Heart right ventricle (tissue), 16 donors: ENCODE measurements around the gene ENGASE. TPM values are rescaled to one million over a fixed set of nuclear protein-coding genes. Genes with fewer than 3 reads are reported as not detected.

Experiments used
- ATAC-seq, 8 donors: fragments of 200-7000 bp; cut with Tn5 transposase; one replicate each; pipeline ENCODE4 v1.9.1; 2020; ENCODE audit warnings: mild to moderate bottlenecking in 8 of 8, moderate library complexity in 8 of 8, moderate number of reproducible peaks in 1 of 8
- DNase-seq, 2 donors: peaks; one replicate each; pipeline ENCODE4 v3.0.0-alpha.2; 2020
- H3K27ac ChIP-seq, 10 donors: fragments of 200-600 bp; sonication (generic) in 2 of 10; one replicate each; pipeline versions ENCODE4 v1.5.0 to v1.8.0; 2020 to 2022; ENCODE audit warnings: mild to moderate bottlenecking in 3 of 10
- H3K27me3 ChIP-seq, 7 donors: fragments of 200-600 bp; one replicate each; pipeline ENCODE4 v1.8.0; 2021 to 2022; ENCODE audit warnings: mild to moderate bottlenecking in 2 of 7
- H3K36me3 ChIP-seq, 9 donors: fragments of 200-600 bp; sonication (generic) in 1 of 9; one replicate each; pipeline versions ENCODE4 v1.5.0 to v1.8.0; 2020 to 2022; ENCODE audit warnings: mild to moderate bottlenecking in 2 of 9
- H3K4me1 ChIP-seq, 9 donors: fragments of 200-600 bp; sonication (generic) in 1 of 9; one replicate each; pipeline versions ENCODE4 v1.5.0 to v1.8.0; 2020 to 2022; ENCODE audit warnings: mild to moderate bottlenecking in 4 of 9
- H3K4me3 ChIP-seq, 10 donors: fragments of 200-600 bp; sonication (generic) in 2 of 10; one replicate each; pipeline versions ENCODE4 v1.5.0 to v1.8.0; 2020 to 2022; ENCODE audit warnings: mild to moderate bottlenecking in 7 of 10, moderate library complexity in 2 of 10
- H3K9me3 ChIP-seq, 11 donors: fragments of 200-600 bp in 10 of 11; sonication (generic) in 2 of 11; one replicate each; pipeline versions ENCODE4 v1.5.0 to v1.8.0; 2013 to 2022; ENCODE audit warnings: mild to moderate bottlenecking in 2 of 11, control low read depth in 1 of 11, moderate library complexity in 1 of 11
- CTCF ChIP-seq, 9 donors: fragments of 200-600 bp; sonication (generic) in 2 of 9; IDR thresholded peaks; one replicate each; pipeline versions ENCODE4 v1.5.0 to v1.8.0; 2021 to 2022; ENCODE audit warnings: antibody characterized with exemption in 9 of 9, mild to moderate bottlenecking in 5 of 9, moderate library complexity in 1 of 9
- WGBS, 2 donors: extraction: QIAGEN DNeasy Blood & Tissue Kit; methylation state at CpG; one replicate each; pipeline ENCODE4 v1.1.7; 2013; ENCODE audit warnings: inconsistent platforms in 1 of 2; 5-methylcytosine and 5-hydroxymethylcytosine counted together
- intact Hi-C, 10 donors: fragments of 100-400 bp; cut with DNase I; formaldehyde crosslinking; loops; one replicate each; pipeline versions ENCODE4 v1.11.1 to v1.14.2; 2022
- polyA plus RNA-seq, 2 donors: library from polyadenylated mRNA; stranded (reverse); fragments of 200-250 nt; gene quantifications; one replicate each; pipeline ENCODE4 v1.2.3, GENCODE V29; 2013
- total RNA-seq, 10 donors: library from RNA; stranded (reverse); fragmentation: NEBNext Ultra II Directional in 3 of 10; extraction: Animal tissue kit (Norgen Biotek cat#: 25700) in 3 of 10; gene quantifications; one replicate each; pipeline versions ENCODE4 v1.2.1 to v1.2.4, GENCODE V29; 2021 to 2023
- donor health status: Arrhythmogenic right ventricular cardiomyopathy.
- donor health status: ischemic (EF 13 %, LVEDD 7.1; RV severe dilation, severe dysfunction).
- donor health status: healthy with polysubstance abuse.
- donor health status: DM: no; HTN: yes; CAD: no.
- donor health status: DM: no; HTN: no; CAD: no.
- donor health status: ischemic (EF 25% LVEDD 6.9; RV normal size, moderate dysfunction).
- donor health status: ischemic (EF 25% LVEDD 5.7; RV mildly dilated, moderate dysfunction).
- donor health status: healthy.
- donor health status: DM: yes; HTN: yes; CAD: no.
- donor health status: Ischemic cardiomyopathy.
- donor health status: ischemic (EF 35%, LVEDD 5.7; RV mildly dilated, moderate dysfunction).
- donor health status: nonischemic (EF 11% LVEDD 7.7; RV severe dilation, severe dysfunction).
- donor health status: DM: yes; HTN: yes; CAD: no.
- donor health status: PGD.
- donor health status: ischemic (EF 29% LVEDD 5.4; RV normal size, mild dysfunction).
- donor health status: nonischemic (EF 23%, LVEDD 6.1; RV moderate dilation, normal function).

ENGASE gene
- total and polyA plus RNA-seq, 12 donors: 9.7 to 54.1 (median 26.6) TPM

DNA sequence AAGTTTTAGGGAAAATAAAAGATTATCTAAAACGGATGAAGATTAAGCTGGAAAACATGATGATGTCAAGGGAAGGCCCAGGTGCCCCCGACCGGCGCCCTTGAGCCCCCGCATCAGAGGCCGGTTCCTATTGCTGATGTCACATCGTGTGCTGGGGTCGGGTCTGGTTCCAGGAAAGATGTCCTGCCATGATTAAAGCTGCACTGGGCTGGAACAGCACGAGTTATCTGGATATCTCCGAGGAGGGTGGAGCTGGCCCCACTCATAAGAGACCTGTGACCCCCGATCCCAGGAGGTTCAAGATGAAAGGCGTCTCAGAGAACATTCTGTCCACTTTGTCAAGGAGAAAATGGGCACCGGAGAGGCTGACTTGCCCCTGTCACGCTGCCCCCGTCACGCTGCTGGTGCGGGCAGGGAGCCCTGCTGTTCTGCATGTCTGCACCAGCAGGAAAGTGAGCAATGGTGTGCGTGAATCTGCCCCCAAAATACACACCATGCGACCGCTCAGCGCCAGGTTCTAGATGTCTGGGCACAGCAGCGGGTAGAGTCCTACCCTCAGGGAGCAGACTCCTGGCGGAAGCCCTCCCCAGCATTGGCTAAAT is 53.0 kb downstream of the ENGASE start:
- no peak for TF ChIP-seq CTCF (IDR thresholded peaks at IDR 0.05)
- no peaks in the 10 kb centered on the region for H3K36me3 ChIP-seq
- no peak overlapping the region for H3K27ac ChIP-seq
- no peak overlapping the region for H3K4me3 ChIP-seq
- DNase-seq: no peak
- no peak for ATAC-seq
- WGBS, 2 donors: 70 to 74% methylated on average over 23 of the region's 23 CpGs
- intact Hi-C loops: no loop called here
- peaks cover 0 to 84% (median 61%) of the 10 kb centered on the region in 7 donors for H3K27me3 ChIP-seq
- H3K9me3 ChIP-seq: no peaks in the 10 kb centered on the region
- no peaks in the 10 kb centered on the region for H3K4me1 ChIP-seq

- no peak for ATAC-seq
- Histone ChIP-seq H3K9me3 (no peaks in the 10 kb centered on the region), H3K4me3 (no peak overlapping the region), H3K4me1 (no peaks in the 10 kb centered on the region), H3K27ac (no peak overlapping the region), H3K27me3 (peaks cover 0 to 86% (median 76%) of the 10 kb centered on the region in 7 donors), H3K36me3 (no peaks in the 10 kb centered on the region)
- intact Hi-C loops: no loop called here
- WGBS, 2 donors: 84 to 86% methylated on average over 4 of the region's 4 CpGs
- no peak for DNase-seq
- TF ChIP-seq CTCF (IDR thresholded peaks at IDR 0.05): no peak
Observed at GRCh38 chr17:79129523-79129922, 54.9 kb downstream of the ENGASE start.

- no peak for TF ChIP-seq CTCF (IDR thresholded peaks at IDR 0.05)
- ATAC-seq (no peak), DNase-seq (no peak)
- no peaks in the 10 kb centered on the region for H3K4me1 ChIP-seq
- no peak overlapping the region for H3K4me3 ChIP-seq
- H3K9me3 ChIP-seq: no peaks in the 10 kb centered on the region
- no peaks in the 10 kb centered on the region for H3K36me3 ChIP-seq
- H3K27ac ChIP-seq: no peak overlapping the region
- intact Hi-C loops: no loop called here
- H3K27me3 ChIP-seq: peaks cover 0 to 86% (median 77%) of the 10 kb centered on the region in 7 donors
- 86 to 88% methylated on average over 34 of the region's 34 CpGs for WGBS, 2 donors
Observed at GRCh38 chr17:79130536-79131273, 56.1 kb downstream of the ENGASE start.

DNA sequence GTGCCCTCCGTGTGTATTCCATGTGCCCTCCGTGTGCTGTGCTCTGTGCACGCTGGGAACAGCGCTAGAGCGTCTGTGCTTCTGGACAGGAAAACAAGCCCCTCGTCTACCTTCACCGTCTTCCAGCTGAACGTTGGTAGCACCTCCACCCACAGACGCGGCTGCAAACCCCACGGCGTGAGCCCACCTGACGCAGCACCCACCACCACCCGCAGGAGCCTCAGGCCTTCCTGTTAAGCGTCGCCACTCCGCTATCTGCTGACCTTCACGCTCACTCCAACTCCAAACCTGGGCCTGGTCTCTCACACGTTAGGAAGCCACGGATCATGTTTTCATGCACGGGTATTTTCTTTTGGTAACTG is 56.6 kb downstream of the ENGASE start:
- ATAC-seq (no peak), DNase-seq (no peak)
- no peak overlapping the region for H3K4me3 ChIP-seq
- H3K27me3 ChIP-seq: peaks cover 0 to 86% (median 77%) of the 10 kb centered on the region in 7 donors
- TF ChIP-seq CTCF (IDR thresholded peaks at IDR 0.05): no peak
- H3K4me1 ChIP-seq: no peaks in the 10 kb centered on the region
- WGBS, 2 donors: 83% methylated on average over 21 of the region's 21 CpGs
- H3K36me3 ChIP-seq: no peaks in the 10 kb centered on the region
- H3K27ac ChIP-seq: no peak overlapping the region
- intact Hi-C loops: no loop called here
- no peaks in the 10 kb centered on the region for H3K9me3 ChIP-seq
